GM12891 (cell line): ENCODE results near the gene IQCN.

Experiments used
- DNase-seq: peaks from one replicate; pipeline ENCODE4 v3.0.0; 2011; ENCODE audit warnings: low spot score; ENCODE audit not compliant: insufficient read length
- FAIRE-seq: peaks from 2 replicates; lab custom pipeline; 2011; peaks lifted over from hg19 to GRCh38; lab: Jason Lieb, UNC
- PAX5 ChIP-seq: IDR thresholded peaks from 2 replicates; pipeline ENCODE4 v1.6.1; 2011; ENCODE audit warnings: low read length, moderate library complexity, mild to moderate bottlenecking; ENCODE audit not compliant: insufficient read depth, severe bottlenecking
- POLR2A ChIP-seq: IDR thresholded peaks from 2 replicates; pipeline ENCODE4 v1.6.1; 2011; ENCODE audit warnings: low read depth, low read length, control low read depth
- POLR2AphosphoS5 ChIP-seq: IDR thresholded peaks from 2 replicates; pipeline ENCODE4 v1.6.1; 2011; ENCODE audit warnings: low read depth, low read length, control low read depth
- POU2F2 ChIP-seq: IDR thresholded peaks from 2 replicates; pipeline ENCODE4 v1.6.1; 2011; ENCODE audit warnings: low read depth, mild to moderate bottlenecking, control low read depth, low read length, moderate library complexity
- SPI1 ChIP-seq: IDR thresholded peaks from 2 replicates; pipeline ENCODE4 v1.6.1; 2011; ENCODE audit warnings: low read depth, low read length, control low read depth
- TAF1 ChIP-seq: IDR thresholded peaks from 2 replicates; pipeline ENCODE4 v1.6.1; 2011; ENCODE audit warnings: low read depth, low read length, control low read depth

IQCN gene

GRCh38 chr19:18306209-18306887 is 32.1 kb upstream of the IQCN start:
- DNase-seq = no peak
- no peak for FAIRE-seq
- no peak for TF ChIP-seq POU2F2

DNA sequence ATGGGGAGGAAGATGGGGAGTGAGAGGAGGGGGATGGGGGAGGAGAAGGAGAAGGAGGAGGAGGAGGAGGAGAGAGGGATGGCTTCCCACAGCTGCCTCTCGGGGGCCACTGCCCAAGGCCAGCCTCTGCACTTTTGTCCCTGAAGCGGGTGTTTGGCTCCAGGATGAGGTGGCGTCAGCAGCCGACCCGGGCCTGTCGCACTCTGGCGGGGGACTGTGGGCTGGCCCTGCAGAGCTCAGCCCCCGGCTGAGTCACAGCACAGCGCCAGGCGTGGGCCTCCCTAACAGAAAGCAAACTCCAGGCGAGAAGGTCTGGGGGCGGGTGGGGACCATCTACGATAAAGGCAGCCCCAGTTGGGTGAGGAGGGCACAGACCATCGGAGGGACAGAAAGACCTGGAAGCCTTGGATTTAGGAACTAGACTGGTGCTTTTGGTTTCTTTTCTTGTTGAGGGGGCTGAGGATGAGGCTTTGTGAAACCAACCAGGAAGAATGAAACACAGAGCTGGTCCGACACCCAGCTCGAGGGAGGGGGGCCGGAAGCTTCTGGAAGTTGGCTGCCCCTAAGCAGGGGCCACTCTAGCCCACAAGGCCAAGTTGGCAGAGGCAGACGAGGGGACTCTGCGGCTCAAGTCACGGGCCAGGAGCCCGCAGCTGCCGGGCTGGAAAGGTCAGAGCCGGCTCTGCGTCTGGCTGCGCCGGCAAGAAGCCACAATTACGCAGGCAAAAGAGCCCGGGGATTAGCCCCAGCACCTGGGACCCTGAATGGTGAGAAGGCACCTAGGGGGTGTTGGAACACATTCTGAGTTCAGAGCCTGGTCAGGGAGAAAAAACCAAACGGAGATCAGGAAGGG is 30.4 kb upstream of the IQCN start:
- peak; percentile 65; the same call in 1 of the 2 replicates for TF ChIP-seq POLR2AphosphoS5
- TF ChIP-seq POLR2A = peak; percentile 59; the same call in 1 of the 2 replicates
- TF ChIP-seq POU2F2 = peak; percentile 51
- TF ChIP-seq TAF1 = peak; percentile 63; the same call in 1 of the 2 replicates
- TF ChIP-seq SPI1 = no peak
- TF ChIP-seq PAX5 = no peak
- FAIRE-seq = peak; percentile 78
- peak; percentile 89 for DNase-seq

DNA sequence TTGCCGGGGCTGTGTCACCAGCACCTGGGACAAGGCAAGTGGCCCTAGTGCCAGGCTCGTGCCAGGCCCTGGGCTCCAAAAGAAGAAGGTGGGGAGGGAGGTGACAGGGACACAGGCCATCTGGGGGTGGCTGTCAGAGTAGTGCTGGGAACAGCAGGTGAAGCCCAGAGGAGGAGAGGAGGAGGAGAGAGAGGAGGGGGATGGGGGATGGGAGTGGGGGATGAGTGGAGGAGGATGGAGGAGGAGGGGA is 29.9 kb upstream of the IQCN start:
- DNase-seq (no peak), FAIRE-seq (no peak)
- TF ChIP-seq POU2F2 = no peak
- TF ChIP-seq POLR2AphosphoS5 = no peak
- TF ChIP-seq PAX5 = no peak
- no peak for TF ChIP-seq TAF1
- TF ChIP-seq POLR2A = no peak
- TF ChIP-seq SPI1 = no peak

DNA sequence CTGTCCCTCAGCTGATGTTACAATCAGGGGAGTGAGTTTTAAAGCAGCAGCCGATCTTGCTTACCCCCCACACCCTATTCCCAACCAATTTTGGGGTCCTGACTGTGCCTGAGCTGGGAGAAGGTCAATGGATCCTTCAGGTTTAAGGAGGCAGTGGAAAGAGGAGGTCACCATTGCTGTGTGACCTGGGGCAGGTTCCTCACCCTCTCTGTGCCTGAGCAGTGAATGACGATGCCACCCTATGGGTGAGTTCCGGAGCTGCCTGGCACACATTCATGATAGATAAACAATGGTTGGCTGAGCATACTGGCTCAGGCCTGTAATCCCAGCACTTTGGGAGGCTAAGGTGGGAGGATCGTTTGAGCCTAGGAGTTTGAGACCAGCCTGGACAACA is 27.5 kb upstream of the IQCN start:
- DNase-seq = no peak
- no peak for FAIRE-seq

DNA sequence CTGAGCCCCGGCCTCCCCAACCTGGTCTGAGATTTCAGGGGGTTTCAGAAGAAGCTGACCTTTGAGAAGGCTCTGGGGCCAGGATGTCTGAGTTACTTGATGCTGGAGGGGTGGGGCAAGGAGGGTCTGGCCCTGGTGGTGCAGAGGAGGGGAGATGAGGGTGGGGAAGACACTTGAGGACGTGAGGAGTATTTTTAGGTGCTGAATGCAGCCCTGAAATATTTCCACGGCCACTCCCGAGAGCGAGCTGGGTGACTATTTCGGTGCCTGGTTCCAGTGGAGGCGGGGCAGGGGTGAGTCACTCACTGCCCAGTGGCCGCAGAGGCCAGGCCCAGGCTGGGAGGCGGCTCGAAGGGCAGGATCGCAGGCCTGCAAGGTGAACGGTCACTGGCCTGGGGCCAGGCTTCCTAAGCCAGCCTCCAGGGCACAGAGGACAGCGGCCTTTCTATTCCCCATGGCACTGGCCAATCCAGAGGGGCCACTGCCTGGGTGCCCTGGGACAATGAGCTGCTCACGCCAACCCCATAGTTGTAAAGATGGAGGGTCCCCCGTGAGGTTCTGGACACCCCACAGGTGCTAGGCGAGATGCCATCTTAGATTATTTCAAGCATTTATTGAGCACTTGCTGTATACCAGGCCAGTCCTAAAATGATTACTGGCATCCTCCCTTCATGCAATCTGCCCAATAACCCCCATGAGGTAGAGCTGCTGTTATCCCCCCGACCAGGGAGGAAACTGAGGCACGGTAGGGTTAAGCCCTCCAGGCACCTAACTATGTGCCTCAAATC is 26.9 kb upstream of the IQCN start:
- DNase-seq = no peak
- FAIRE-seq = no peak

More for the DNA sequence above, 27.5 kb upstream of the IQCN start:
- no peak for TF ChIP-seq POU2F2
- no peak for TF ChIP-seq POLR2A
- no peak for TF ChIP-seq PAX5
- TF ChIP-seq POLR2AphosphoS5 = no peak
- TF ChIP-seq SPI1 = no peak

GRCh38 chr19:18299654-18300053 is 25.4 kb upstream of the IQCN start:
- TF ChIP-seq SPI1 (no peak), TAF1 (no peak), POLR2AphosphoS5 (no peak), POLR2A (no peak), PAX5 (no peak), POU2F2 (no peak)

More for the DNA sequence above, 26.9 kb upstream of the IQCN start:
- no peak for TF ChIP-seq SPI1
- TF ChIP-seq TAF1 = no peak
- no peak for TF ChIP-seq PAX5
- TF ChIP-seq POLR2A = no peak
- TF ChIP-seq POU2F2 = no peak
- no peak for TF ChIP-seq POLR2AphosphoS5

GRCh38 chr19:18298601-18299000 is 24.3 kb upstream of the IQCN start:
- DNase-seq (no peak), FAIRE-seq (no peak)
- no peak for TF ChIP-seq POU2F2
- no peak for TF ChIP-seq TAF1
- TF ChIP-seq POLR2A = no peak
- TF ChIP-seq SPI1 = no peak
- no peak for TF ChIP-seq POLR2AphosphoS5
- TF ChIP-seq PAX5 = no peak

More at GRCh38 chr19:18299654-18300053, 25.4 kb upstream of the IQCN start:
- FAIRE-seq (no peak), DNase-seq (no peak)

DNA sequence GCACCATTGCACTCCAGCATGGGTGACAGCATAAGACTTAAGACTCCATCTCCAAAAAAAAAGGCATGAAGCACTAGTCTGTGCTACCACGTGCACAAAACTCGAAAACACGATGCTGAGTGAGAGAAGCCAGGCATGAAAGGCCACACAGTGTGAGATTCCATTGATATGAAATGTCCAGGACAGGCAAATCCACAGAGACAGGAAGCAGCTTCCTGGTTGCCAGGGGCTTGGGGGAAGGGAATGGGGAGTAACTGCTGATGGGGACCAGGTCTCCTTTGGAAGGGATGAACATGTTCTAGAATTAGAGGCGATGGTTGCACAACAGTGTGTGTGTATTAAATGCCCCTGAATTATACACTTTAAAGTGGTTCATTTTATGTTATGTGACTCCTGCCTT is 23.1 kb upstream of the IQCN start:
- no peak for FAIRE-seq
- TF ChIP-seq POLR2A (no peak), TAF1 (no peak), POLR2AphosphoS5 (no peak), SPI1 (no peak), POU2F2 (no peak), PAX5 (no peak)

GRCh38 chr19:18295034-18295451 is 20.8 kb upstream of the IQCN start:
- FAIRE-seq = no peak
- DNase-seq = no peak
- TF ChIP-seq TAF1 (no peak), POLR2A (no peak), POLR2AphosphoS5 (no peak), PAX5 (no peak), POU2F2 (no peak), SPI1 (no peak)

More for the DNA sequence above, 23.1 kb upstream of the IQCN start:
- no peak for DNase-seq
